ENCODE measurements around the gene PYGB.

The PYGB gene

GRCh38 chr20:25219365-25219764, 28.5 kb upstream of the PYGB start:
- Histone ChIP-seq H2BK12ac (ENCODE audit: low read length) (no peak overlapping the region), H3K9me3 (replicated peaks in 1 of 2; ENCODE audit: control insufficient read depth in 2 of 2, insufficient read depth in 1 of 2, low read depth in 1 of 2, low read length in 2 of 2) (no peaks in the 10 kb centered on the region), H3K4me1 (ENCODE audit: control insufficient read depth in 2 of 2, insufficient read depth in 1 of 2, low read depth in 1 of 2, low read length in 2 of 2) (peaks cover 12 to 13% of the 10 kb centered on the region in 2 donors), H3K4me3 (ENCODE audit: low read length in 2 of 2) (peak overlapping the region in 1 of 2 donors; percentile 49), H2AFZ (ENCODE audit: low read length) (no peak overlapping the region), H3K14ac (ENCODE audit: low read length) (no peak overlapping the region), H3K23ac (ENCODE audit: low read depth, low read length, poor library complexity) (no peak overlapping the region), H3K27me3 (ENCODE audit: control insufficient read depth in 3 of 3, insufficient read depth in 3 of 3, low read depth in 1 of 3, low read length in 3 of 3) (no peaks in the 10 kb centered on the region), H2AK5ac (ENCODE audit: low read depth, low read length) (no peak overlapping the region), H4K91ac (ENCODE audit: low read depth, low read length, poor library complexity) (no peak overlapping the region), H3K9ac (ENCODE audit: low read depth, low read length, poor library complexity) (no peak overlapping the region), H3K79me1 (ENCODE audit: low read depth, low read length) (no peaks in the 10 kb centered on the region), H3K4me2 (ENCODE audit: insufficient read depth, low read length, poor library complexity, severe bottlenecking) (no peak overlapping the region), H3K18ac (ENCODE audit: low read length) (no peak overlapping the region), H2BK5ac (ENCODE audit: low read length) (no peak overlapping the region), H2BK120ac (ENCODE audit: low read depth, low read length) (no peak overlapping the region), H2BK15ac (ENCODE audit: low read length) (no peak overlapping the region), H3K36me3 (replicated peaks in 1 of 2; ENCODE audit: control insufficient read depth in 2 of 2, insufficient read depth in 2 of 2, low read length in 2 of 2) (peaks cover 22 to 69% of the 10 kb centered on the region in 2 donors), H4K8ac (ENCODE audit: low read depth, low read length) (no peak overlapping the region), H3K27ac (replicated peaks; ENCODE audit: low read length) (no peak overlapping the region), H3K4ac (ENCODE audit: low read length) (no peak overlapping the region)
- DNase-seq (ENCODE audit: low spot score) = no peak
- no CpG with 5 or more reads among the region's 7 CpGs for WGBS, 2 donors (ENCODE audit: extremely low coverage in 2 of 2, insufficient read length in 2 of 2, insufficient replicate concordance in 1 of 2)

- Histone ChIP-seq H3K9me3 (replicated peaks in 1 of 2; ENCODE audit: control insufficient read depth in 2 of 2, insufficient read depth in 1 of 2, low read depth in 1 of 2, low read length in 2 of 2) (no peaks in the 10 kb centered on the region), H3K4me1 (ENCODE audit: control insufficient read depth in 2 of 2, insufficient read depth in 1 of 2, low read depth in 1 of 2, low read length in 2 of 2) (peaks cover 12 to 13% of the 10 kb centered on the region in 2 donors), H3K27me3 (ENCODE audit: control insufficient read depth in 3 of 3, insufficient read depth in 3 of 3, low read depth in 1 of 3, low read length in 3 of 3) (no peaks in the 10 kb centered on the region), H3K4me3 (ENCODE audit: low read length in 2 of 2) (no peak overlapping the region), H3K14ac (ENCODE audit: low read length) (no peak overlapping the region), H2AK5ac (ENCODE audit: low read depth, low read length) (no peak overlapping the region), H3K27ac (replicated peaks; ENCODE audit: low read length) (no peak overlapping the region), H3K18ac (ENCODE audit: low read length) (peak overlapping the region; percentile 30), H4K91ac (ENCODE audit: low read depth, low read length, poor library complexity) (no peak overlapping the region), H2BK12ac (ENCODE audit: low read length) (no peak overlapping the region), H2BK15ac (ENCODE audit: low read length) (peak overlapping the region; percentile 51), H2BK120ac (ENCODE audit: low read depth, low read length) (no peak overlapping the region), H3K9ac (ENCODE audit: low read depth, low read length, poor library complexity) (no peak overlapping the region), H3K4me2 (ENCODE audit: insufficient read depth, low read length, poor library complexity, severe bottlenecking) (no peak overlapping the region), H3K23ac (ENCODE audit: low read depth, low read length, poor library complexity) (no peak overlapping the region), H4K8ac (ENCODE audit: low read depth, low read length) (no peak overlapping the region), H2AFZ (ENCODE audit: low read length) (no peak overlapping the region), H3K36me3 (replicated peaks in 1 of 2; ENCODE audit: control insufficient read depth in 2 of 2, insufficient read depth in 2 of 2, low read length in 2 of 2) (peaks cover 21 to 63% of the 10 kb centered on the region in 2 donors), H2BK5ac (ENCODE audit: low read length) (no peak overlapping the region), H3K79me1 (ENCODE audit: low read depth, low read length) (no peaks in the 10 kb centered on the region), H3K4ac (ENCODE audit: low read length) (no peak overlapping the region)
- no CpG with 5 or more reads among the region's 16 CpGs for WGBS, 2 donors (ENCODE audit: extremely low coverage in 2 of 2, insufficient read length in 2 of 2, insufficient replicate concordance in 1 of 2)
- no peak for DNase-seq (ENCODE audit: low spot score)
Measured at GRCh38 chr20:25220021-25220730, 27.7 kb upstream of the PYGB start.

DNA sequence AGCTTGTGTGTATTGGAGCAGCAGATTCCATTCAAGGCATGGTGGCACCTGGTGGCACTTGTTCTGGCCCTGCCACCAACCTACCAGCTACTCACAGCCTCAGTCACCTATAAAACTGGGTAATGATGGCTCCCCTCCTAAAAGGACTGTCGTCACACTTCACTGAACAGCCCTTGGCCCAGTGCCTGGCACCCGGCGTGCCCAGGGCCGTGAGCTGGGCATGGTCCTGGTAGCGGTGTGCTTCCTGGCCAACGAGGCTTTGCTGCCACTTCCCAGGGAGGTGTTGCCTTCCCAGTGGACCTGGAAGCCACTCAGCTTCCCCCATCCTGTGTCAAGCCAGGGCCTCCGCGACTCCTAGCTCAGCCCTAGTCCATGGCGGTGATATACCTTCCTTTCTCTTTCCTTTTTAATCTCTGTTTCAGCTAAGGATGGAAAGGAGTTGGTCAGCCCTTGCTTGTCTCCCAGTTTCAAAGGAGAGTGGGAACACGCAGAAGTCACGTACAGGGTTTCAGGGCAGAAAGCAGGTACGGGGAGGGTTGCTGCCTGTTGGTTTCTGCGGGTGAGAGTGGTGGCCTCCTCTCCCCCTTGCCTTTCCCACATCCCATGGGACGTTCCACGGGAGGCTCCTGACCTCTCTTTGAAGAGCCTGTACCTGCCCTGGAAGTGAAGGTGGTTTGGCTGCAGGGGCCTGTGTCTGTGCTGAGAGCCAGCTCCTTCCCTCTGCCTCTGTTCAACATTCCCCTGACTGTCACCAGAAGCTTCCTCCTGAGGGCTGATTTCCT, 26.9 kb upstream of the PYGB start:
- H3K4me1 ChIP-seq (ENCODE audit: control insufficient read depth in 2 of 2, insufficient read depth in 1 of 2, low read depth in 1 of 2, low read length in 2 of 2) = peaks cover 12 to 13% of the 10 kb centered on the region in 2 donors
- no peak overlapping the region for H3K23ac ChIP-seq (ENCODE audit: low read depth, low read length, poor library complexity)
- no peak overlapping the region for H2BK12ac ChIP-seq (ENCODE audit: low read length)
- no peak overlapping the region for H2AK5ac ChIP-seq (ENCODE audit: low read depth, low read length)
- H3K27ac ChIP-seq (replicated peaks; ENCODE audit: low read length) = no peak overlapping the region
- H2BK5ac ChIP-seq (ENCODE audit: low read length) = no peak overlapping the region
- no peaks in the 10 kb centered on the region for H3K79me1 ChIP-seq (ENCODE audit: low read depth, low read length)
- H3K36me3 ChIP-seq (replicated peaks in 1 of 2; ENCODE audit: control insufficient read depth in 2 of 2, insufficient read depth in 2 of 2, low read length in 2 of 2) = peaks cover 17 to 54% of the 10 kb centered on the region in 2 donors
- H2BK15ac ChIP-seq (ENCODE audit: low read length) = peak overlapping the region; percentile 51
- H3K4ac ChIP-seq (ENCODE audit: low read length) = no peak overlapping the region
- DNase-seq (ENCODE audit: low spot score) = no peak
- no peak overlapping the region for H4K91ac ChIP-seq (ENCODE audit: low read depth, low read length, poor library complexity)
- H3K4me3 ChIP-seq (ENCODE audit: low read length in 2 of 2) = peak overlapping the region in 1 of 2 donors; percentile 2
- no peak overlapping the region for H4K8ac ChIP-seq (ENCODE audit: low read depth, low read length)
- no peaks in the 10 kb centered on the region for H3K9me3 ChIP-seq (replicated peaks in 1 of 2; ENCODE audit: control insufficient read depth in 2 of 2, insufficient read depth in 1 of 2, low read depth in 1 of 2, low read length in 2 of 2)
- no peaks in the 10 kb centered on the region for H3K27me3 ChIP-seq (ENCODE audit: control insufficient read depth in 3 of 3, insufficient read depth in 3 of 3, low read depth in 1 of 3, low read length in 3 of 3)
- H3K9ac ChIP-seq (ENCODE audit: low read depth, low read length, poor library complexity) = peak overlapping the region; percentile 13
- H2AFZ ChIP-seq (ENCODE audit: low read length) = no peak overlapping the region
- WGBS, 2 donors (ENCODE audit: extremely low coverage in 2 of 2, insufficient read length in 2 of 2, insufficient replicate concordance in 1 of 2) = no CpG with 5 or more reads among the region's 15 CpGs
- H2BK120ac ChIP-seq (ENCODE audit: low read depth, low read length) = no peak overlapping the region
- H3K18ac ChIP-seq (ENCODE audit: low read length) = peak overlapping the region; percentile 66
- H3K4me2 ChIP-seq (ENCODE audit: insufficient read depth, low read length, poor library complexity, severe bottlenecking) = no peak overlapping the region
- no peak overlapping the region for H3K14ac ChIP-seq (ENCODE audit: low read length)

All from neuronal stem cell (in vitro differentiated cells).